ENCODE results near the gene RARG.

DNA sequence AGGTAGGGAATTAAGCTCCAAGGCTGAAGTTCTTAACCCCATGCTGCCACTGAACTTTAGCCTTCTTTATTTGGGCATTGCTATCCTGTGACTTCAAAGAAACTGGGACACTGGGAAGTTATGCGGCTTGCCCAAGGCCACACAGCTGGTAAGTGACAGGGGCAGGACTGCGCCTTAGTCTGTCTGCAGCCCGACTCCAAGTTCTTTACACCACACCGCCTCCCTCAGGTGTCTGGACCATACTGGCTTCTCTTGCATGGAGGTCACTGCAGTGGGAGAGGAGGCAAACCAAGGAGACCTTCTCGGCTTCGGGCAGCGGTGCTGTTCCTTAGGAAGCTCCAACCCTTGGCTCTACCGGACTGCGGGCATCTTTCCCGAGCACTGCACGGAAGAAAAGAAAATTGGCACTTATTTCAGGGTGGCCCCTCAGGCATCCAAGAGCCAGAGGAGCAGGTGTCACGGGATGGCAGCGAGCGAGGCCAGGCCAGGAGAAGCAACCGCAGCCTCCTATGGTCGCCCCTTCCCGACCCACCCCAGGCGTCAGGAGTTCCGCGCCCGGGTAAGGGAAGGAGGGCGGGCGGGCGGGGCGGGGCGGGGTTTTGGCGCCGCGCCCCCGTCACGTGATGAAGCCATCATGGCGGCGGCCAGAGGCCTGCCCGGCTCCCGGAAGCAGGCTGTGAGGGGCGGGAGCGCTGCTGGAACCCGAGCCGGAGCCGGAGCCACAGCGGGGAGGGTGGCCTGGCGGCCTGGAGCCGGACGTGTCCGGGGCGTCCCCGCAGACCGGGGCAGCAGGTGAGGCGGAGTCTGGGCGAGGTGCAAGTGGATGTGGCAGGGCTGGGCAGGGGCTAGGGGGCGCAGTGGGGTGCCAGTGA, 19.7 kb upstream of the RARG start:
- peak; percentile 23 to 54 for TF ChIP-seq CTCF (IDR thresholded peaks at IDR 0.05; ENCODE audit: extremely low read depth in 1 of 2, insufficient read depth in 1 of 2, low read depth in 1 of 2, low read length in 2 of 2)
- no peak for TF ChIP-seq EZH2 (IDR thresholded peaks at IDR 0.05; ENCODE audit: borderline replicate concordance, low read depth, low read length, severe bottlenecking)
- TF ChIP-seq POLR2AphosphoS5 (IDR thresholded peaks at IDR 0.05; ENCODE audit: insufficient read depth, low read depth, low read length) = peak; percentile 48
- TF ChIP-seq POLR2A (IDR thresholded peaks at IDR 0.05; ENCODE audit: low read depth, low read length) = peak; percentile 83
- TF ChIP-seq JUN (IDR thresholded peaks at IDR 0.05; ENCODE audit: borderline replicate concordance, insufficient read depth, insufficient read length, low read depth) = no peak
- TF ChIP-seq MAX (IDR thresholded peaks at IDR 0.05; ENCODE audit: insufficient read depth, insufficient read length) = peak; percentile 47
- TF ChIP-seq GATA2 (IDR thresholded peaks at IDR 0.05; ENCODE audit: insufficient read depth, insufficient read length, low read depth, low read length) = no peak
- no peak for TF ChIP-seq FOS (IDR thresholded peaks at IDR 0.05; ENCODE audit: borderline replicate concordance, insufficient read depth, low read length)
- no peak for TF ChIP-seq MYC (IDR thresholded peaks at IDR 0.05; ENCODE audit: low read depth, low read length)
